GM12865 (cell line): ENCODE measurements around the gene SLC5A3.

ENCODE experiments used
- DNase-seq: peaks from one replicate; pipeline ENCODE4 v3.0.0; 2010; ENCODE audit warnings: low read depth
- H3K4me3 ChIP-seq: 2 replicates; pipeline ENCODE4 v1.5.1; 2011; ENCODE audit warnings: mild to moderate bottlenecking, low read depth, low read length, control low read depth
- CTCF ChIP-seq: IDR thresholded peaks from 2 replicates; pipeline ENCODE4 v1.5.1; 2011; ENCODE audit warnings: low read length, control low read depth, low read depth, inconsistent platforms; ENCODE audit not compliant: insufficient read depth; ENCODE audit errors: missing control alignments

The SLC5A3 gene

DNA sequence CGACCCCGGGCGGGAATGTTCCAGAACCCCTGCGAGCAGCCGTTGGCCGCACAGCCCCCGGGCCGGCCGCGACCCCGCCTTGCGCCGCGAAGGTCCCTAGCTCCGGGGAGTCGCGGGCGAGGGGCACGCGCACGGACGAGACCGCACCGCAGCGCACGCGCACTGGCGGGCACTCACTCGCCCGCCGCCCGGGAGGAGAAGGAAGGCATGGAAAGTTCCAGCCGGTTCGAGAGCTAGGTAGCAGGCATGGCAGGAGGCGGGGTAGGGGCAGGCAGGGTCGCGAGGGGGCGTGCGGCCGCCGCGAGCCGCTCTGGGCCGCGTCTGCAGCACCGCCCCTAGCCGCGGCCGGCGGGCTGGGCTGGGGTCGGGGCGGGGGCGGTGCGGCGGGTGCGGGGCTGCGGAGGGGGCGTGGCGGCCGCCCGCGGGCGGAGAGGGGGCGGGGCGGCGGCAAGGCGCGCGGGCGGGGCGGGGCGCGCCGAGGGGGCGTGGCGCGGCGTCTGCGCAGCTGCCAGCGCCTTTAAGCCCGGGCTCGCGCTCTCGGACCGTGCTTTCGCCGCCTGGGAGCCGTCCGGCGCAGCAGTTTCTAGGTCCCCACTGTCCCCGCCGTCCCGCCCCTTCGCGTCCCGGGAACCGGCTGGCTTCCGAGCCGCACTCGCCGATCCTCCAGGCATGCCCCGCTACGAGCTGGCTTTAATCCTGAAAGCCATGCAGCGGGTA is at the start of gene SLC5A3, which contains the start of gene MRPS6:
SLC5A3 (plus strand) TSS at position 547 of the 717 bp plus-strand sequence. CDS start 21,621 bp downstream, outside the sequence.
MRPS6 (plus strand) TSS at position 547 of the 717 bp plus-strand sequence; CDS start at position 670, 123 bp downstream.
- TF ChIP-seq CTCF = no peak
- peak; percentile 93 for DNase-seq

DNA sequence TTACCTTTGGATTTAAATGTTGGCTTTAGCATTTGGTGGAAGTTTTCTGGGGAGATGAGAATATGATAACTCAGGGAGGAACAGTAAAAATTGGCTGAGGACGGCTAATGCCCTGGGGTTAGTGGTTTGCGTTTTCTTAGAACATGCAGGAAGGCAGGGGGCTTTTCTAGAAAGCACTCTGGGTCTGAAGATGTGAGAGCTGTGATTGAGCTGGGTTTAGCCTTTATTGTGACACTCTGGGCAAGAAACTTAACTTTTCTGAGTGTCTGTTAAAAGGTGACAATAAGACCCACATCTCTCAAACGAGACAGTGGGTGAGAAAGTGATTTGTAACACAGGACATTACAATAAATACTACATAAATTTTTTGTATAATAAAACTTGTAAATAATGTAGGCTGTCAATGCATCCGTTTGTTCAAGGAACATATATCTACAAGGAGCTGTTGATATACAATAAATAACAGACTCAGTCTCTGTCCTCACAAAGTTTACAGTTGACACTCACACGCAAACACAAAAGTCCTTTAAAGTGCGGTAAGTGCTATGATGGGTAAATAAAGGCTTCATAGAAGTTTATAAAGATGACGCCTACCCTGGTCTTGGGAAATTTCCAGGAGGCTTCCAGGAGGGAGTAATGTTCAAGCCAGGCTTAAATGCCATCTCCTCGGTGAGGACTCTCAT is 49.5 kb upstream of the SLC5A3 start:
- no peak for DNase-seq
- no peak for TF ChIP-seq CTCF
- no peak overlapping the region for H3K4me3 ChIP-seq

More for the DNA sequence above, at the start of gene SLC5A3, which contains the start of gene MRPS6:
- H3K4me3 ChIP-seq = peak within 1 kb of the TSS; percentile 95

DNA sequence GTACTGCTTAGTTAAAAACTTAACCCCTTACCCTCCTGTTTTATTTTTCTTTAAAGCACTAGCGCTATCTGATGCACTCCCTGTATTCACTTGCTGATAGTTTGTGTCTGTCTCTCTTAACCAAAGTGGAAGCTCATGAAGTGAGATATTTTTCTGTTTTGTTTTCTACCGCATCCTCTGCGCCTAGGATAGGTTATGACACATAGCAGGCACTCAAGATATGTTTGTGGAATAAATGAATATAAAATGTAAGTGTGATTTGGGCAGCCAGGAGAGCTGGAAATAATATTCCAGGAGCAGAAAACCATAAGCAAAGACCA is 49.0 kb upstream of the SLC5A3 start:
- DNase-seq = no peak
- H3K4me3 ChIP-seq = no peak overlapping the region
- TF ChIP-seq CTCF = no peak

DNA sequence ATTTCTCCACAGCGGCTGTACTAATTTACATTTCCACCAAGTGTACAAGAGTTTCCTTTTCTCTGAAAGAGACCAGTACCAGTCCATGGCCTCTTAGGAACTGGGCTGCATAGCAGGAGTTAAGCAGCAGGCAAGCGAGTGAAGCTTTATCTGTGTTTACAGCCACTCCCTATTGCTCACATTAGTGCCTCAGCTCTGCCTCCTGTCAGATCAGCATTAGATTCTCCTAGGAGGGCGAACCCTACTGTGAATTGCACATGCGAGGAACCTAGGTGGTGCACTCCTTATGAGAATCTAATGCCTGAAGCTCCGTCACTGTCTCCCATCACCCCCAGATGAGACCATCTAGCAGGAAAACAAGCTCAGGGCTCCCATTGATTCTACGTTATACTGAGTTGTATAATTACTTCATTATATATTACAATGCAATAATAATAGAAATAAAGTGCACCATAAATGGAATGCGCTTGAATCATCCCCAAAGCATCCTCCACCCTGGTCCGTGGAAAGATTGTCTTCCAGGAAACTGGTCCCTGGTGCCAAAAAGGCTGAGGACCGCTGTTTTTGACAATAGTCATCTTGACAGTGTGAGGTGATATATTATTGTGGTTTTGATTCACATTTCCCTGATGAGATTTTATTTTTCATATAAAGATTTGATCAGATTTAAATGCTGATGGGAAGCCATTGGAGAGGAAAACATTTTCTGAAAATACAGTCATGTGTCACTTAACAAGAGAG is 45.5 kb upstream of the SLC5A3 start:
- H3K4me3 ChIP-seq = no peak overlapping the region
- no peak for TF ChIP-seq CTCF
- no peak for DNase-seq

DNA sequence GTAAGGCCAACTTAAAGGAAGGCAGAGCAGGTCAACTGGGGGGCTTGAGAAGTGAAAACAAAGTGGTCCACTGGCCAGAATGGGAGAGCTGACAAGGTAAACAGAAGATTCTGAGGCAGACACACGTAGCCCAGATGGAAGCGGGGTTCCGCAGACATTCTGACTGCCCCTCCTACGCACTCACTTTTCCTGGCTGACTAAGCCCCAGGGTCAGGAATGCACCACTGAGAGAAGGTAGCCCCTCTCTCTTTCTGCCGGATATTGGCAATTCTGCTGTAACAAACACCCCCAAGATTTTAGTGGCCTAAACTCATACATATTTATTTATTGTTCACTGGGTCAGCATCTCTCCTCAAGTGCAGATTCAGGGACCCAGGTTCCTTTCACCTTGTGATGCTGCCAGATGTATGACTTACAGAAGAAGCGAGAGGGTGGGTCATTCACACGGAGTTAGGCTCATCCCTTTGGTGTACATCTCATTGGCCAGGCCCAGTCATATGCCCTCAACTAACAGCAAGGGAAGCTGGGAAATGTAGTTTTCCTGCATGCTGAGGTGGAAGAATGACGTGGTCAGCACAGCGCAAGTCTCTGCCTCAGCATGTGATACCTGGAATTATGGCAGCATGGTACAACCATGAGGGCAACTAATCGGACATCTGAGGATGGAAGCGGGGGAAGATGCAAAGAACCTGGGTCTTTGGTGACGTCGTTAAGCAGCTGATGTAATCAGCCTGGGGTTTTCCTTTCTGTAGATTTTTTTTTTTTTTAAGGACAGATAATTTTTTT is 43.4 kb upstream of the SLC5A3 start:
- H3K4me3 ChIP-seq = peak overlapping the region; percentile 34; the same call in 1 of the 2 replicates
- no peak for TF ChIP-seq CTCF
- DNase-seq = peak; percentile 89

DNA sequence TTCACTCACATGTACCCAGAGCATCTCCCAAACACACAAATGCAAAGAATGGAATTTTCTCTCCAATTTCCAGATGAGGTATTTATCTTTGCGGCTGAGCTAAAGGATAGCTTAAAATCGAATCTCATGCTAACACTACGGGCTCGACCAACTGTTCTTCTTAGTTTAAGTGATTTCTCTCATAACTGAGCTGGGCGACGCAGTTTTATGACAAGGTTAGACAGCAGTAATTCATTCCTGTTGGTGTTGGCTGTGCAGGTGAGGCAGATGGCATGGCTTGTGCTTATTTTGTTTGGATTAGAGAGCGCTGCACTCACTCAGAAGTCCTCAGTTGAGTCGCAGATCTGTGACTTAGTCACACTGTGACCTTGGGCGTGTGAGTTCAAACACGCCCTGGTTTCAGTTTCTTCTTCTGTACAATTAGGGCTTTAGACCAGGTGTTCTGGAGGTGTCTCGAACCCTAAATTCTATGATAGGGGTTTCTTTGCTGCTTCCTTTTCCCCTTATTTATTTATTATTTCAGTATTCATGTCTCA is 41.5 kb upstream of the SLC5A3 start:
- TF ChIP-seq CTCF = no peak
- H3K4me3 ChIP-seq = no peak overlapping the region
- peak; percentile 65 for DNase-seq
